DMS 273 treated with DMSO at 0.1 percent for 48 hours (cell line): ENCODE data around the gene SORCS2.

Experiments
- DNase-seq: peaks from one replicate; lab custom pipeline; 2025; lab: John Stamatoyannopoulos, UW

The SORCS2 gene

DNA sequence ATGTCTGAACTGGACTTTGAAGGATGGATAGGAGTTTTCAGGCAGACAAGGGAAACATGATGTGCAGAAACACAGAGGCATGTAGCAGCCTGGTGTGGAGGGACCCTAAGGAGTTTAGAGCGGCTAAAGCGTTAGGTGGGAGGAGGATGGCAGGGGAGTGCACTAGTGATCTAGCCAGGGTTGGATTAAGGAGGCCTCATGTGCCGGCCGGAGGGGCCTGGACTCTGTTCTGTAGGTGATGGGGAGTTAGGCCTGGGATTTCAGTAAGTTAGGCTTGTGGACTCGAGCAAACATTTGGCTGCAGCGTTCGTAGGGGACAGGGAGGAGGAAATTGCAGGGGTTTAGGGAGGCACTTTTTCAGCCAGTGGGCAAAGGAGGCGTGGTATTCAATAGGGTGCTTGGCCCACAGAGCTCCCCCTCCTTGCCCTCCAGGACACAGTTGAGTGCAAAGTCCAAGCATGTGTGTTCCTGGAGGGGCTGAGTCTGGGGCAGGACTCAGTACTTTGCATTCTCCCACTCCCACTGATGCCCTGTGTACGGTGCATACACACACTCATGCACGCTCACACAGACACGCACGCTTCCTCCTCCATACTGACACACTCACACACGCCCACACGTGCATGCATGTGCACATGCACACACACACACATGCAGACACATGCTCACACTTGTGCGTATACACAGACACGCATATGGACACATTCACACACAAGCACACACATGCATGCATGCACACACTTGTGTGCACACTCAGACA, 223.8 kb downstream of the SORCS2 start:
- no peak for DNase-seq

DNA sequence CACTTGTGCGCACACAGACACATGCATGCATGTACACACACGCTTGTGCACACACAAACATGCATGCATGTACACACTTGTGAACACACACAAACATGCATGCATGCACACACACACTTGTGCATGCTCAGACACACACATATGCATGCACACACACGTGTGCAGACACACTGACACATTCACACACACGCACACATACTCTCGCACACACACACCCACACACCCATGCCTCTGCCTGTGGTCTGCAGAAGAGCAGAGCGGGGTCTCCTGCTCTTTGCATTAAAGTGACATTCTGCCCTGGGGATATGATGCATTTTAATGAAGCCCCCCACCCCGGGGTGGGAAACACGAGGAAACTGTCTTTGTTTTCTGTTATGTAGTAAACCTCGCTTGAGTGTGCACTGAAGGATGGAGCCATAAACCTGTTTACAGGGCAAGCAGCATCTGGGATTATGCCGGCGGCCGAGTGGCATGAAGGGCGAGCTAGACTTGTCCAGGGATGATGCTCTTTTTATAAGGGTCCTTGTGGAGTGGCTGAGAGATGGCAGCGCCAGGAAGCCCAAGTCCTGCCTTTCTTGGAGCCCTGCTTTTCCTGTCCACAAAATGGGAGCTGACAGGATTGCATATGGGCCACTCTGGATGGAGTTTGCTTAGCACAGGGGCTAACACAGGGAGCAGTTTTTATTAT, 224.6 kb downstream of the SORCS2 start:
- no peak for DNase-seq

DNA sequence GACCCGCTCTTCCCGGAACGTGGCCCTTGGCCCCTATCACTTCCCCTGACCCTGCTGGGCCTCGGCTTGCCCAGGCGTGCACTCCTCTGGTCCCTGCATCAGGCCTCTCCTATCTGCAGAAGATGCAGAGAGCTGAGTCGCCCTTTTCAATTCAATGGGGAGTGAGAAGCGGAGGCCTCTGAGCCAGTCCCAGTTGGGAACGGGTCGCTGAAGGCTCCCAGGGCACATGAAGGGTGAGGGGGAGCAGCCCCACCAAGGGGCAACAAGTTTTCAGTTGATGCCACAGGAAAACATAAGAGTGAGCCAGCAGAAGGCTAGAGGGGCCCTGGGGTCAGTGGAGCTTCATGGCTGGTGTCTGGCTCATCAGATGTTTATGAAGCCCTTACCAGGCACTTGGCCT, 225.3 kb downstream of the SORCS2 start:
- DNase-seq: no peak

DNA sequence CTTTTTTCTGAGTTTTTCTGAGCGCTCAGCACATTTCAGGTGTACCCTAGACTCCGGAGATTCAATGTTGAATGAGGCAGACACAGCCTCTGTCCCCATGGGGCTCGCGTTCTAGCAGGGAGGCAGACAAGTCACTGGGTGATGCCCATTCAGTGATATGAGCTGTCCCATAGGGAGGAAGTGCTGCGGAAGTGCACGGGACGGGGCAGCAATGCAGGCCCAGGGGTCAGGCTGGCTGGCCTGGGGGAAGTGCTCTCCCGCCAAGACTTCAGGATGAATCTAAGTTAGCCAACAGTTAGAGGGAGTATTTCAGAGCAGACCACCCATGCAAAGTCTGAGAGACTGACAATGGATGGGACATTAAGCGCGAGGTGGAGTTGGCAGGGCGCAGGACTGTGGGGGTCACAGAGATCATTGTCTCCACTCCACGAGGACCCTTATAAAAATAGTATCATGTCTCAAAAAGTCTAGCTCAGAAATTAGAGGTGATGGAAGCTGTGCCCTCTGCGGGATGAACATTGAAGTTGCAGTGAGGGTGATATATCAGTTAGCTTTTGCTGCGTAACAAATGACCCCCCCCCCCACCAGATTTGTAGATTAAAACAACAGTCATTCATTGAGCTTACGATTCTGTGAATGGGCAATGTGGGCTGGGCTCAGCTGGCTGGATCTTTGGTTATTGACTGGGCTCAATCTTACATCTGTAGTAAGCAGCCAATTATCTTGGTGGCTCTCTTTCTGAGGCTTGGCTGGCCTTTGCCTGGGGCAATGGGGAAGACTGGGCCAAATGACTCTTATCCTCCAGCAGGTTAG, 226.0 kb downstream of the SORCS2 start:
- no peak for DNase-seq

DNA sequence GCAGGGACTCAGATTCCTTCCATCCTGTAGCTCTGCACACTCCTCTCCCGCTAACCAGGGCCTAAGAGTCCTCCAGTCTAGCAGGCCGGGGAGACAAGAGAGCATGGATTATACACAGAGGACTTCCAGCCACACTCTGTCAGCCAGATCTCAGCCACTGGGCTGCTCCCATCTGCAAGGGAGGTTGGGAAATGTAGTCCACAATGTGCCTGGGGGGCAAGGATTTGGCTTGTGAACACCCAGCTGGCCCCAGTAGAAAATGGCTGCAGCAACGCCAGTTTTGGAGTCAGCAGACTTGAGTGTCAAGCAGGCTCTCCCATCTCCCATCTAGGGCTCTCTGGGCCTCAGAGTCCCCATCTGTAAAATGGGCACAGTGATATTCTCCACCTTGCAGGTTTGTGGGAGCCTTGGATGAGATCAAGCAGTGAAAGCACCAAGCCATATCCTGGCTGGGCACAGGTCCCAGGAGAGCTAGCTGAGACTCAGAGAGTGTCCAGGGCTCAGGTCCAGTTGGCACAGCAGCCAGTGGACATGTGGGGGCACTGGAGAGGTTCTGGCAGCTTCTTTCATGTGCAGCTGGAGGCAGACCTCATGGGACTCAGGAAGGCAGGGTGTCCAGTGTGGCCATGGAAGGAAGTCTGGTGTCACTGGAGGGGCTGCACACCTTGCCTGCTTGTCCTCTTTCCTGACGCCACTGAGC, 227.8 kb downstream of the SORCS2 start:
- no peak for DNase-seq

DNA sequence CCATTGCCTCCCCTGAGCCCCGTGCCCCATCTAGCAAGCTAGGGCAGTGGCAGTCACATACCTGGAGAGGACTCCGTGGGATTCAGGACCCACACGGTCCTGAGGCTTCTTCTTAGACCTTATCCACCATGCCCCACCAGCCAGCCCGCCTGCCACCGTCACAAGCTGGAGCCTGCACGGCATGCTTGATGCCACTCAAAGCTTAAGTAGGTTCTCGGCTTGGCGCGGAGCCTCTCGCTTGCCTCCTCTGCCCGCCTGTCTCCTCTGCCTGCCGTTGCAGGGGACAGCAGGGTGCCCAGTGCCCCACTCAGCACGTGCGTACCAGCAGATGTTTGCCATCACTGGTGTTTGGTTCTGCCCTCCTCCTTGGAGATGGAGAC, 228.3 kb downstream of the SORCS2 start:
- DNase-seq: no peak

DNA sequence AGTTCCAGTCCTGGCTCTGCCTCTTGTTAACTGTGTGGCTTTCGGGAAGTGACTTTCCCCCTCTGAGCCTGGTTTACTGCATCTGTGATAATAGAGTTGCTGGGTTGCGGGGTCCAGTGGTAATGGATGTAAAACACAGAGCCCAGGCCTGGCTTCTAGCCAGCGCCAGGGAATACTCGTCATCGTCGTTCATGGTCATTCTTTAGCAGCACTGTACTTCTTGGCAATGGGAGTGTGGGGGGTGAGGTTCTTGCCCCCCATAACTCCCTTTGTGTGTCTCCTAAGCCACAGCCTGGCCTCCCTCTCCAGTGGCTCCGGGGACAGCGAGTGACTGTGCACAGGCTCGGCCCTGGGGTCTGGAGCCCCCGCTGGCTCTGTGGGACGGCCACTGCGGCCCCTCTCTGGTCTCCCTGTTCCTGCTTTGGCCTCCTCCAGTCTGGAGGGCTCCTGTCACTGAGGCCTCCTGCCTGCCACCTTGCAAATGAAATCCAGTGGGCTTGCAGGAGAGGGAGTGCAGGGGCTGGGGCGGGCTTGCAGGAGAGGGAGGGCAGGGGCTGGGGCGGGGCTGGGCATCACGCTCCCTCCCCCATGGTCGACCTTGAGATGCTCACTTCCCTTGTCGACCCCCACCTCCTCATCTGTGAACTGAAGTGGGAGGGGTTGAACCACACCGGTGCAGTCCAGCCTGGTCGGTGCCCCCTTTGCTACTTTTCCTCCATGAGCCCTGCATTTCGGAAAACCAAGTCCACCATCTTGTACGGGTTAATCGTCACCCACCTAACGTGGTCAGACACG, 229.2 kb downstream of the SORCS2 start:
- no peak for DNase-seq

DNA sequence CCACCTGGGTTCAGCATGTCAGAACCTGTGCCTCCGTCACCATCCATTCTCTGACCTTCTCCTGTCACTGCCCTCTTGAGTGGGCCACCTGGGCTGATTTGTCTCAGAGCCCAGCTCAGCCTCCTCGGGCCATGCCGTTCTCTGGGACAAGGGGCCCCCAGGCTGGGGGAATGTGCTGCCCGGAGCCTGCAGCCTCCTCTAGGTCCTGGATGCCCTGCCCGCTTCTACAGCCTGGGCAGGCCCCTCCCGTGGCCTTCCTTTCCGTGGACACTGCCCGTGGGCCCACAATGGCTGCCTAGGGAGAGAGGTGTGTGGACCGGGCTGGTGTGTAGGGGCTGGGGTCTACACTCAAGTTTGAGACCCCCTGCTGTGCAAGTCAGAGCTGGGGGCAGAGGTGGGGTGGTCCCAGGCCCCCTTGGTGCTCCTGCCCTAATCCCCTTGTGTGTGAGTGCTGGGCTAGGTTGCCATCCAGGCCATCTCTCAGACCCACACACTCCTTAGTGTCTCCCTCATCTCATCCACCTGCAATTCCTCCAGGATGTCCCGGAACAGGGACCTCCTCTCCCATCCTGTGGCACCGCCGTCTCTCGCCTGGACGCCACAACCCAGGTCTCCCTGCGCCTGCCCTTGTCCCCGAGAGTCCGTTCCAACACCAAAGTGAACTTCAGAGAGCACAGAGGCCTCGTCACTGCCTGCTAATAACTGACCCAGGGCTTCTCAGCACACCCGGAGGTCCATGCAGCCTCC, 230.0 kb downstream of the SORCS2 start:
- no peak for DNase-seq

DNA sequence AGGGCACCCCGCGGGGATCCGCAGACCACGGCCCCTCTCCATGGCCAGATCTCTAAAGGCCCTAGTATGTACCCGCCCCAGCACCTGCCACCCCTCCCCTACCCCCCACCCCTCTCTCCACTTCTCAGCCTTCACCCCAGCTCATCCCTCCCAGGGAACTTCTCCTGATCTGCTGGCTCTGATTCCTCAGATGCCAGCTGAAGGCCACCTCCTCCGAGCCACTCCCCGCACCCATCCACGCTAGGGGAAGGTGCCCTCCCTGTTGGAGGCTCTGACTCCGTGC, 230.5 kb downstream of the SORCS2 start:
- no peak for DNase-seq

DNA sequence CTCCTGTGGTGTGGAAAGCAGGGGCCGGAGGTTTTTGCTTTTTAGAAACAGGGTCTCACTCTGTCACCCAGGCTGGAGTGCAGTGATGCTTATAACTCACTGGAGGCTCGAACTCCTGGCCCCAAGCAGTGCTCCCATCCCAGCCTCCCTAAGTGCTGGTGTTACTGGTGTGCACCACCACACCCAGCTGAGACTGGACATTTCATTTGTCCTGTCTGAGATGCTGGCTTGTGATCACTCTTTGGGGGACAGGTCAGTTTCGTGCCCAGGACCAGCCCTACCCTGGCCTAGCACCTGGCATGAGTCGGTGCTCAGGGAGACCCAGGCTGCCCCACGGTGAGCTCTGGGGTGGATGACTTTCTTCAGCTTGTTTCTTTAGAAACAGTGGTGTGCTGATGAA, 231.1 kb downstream of the SORCS2 start:
- no peak for DNase-seq

DNA sequence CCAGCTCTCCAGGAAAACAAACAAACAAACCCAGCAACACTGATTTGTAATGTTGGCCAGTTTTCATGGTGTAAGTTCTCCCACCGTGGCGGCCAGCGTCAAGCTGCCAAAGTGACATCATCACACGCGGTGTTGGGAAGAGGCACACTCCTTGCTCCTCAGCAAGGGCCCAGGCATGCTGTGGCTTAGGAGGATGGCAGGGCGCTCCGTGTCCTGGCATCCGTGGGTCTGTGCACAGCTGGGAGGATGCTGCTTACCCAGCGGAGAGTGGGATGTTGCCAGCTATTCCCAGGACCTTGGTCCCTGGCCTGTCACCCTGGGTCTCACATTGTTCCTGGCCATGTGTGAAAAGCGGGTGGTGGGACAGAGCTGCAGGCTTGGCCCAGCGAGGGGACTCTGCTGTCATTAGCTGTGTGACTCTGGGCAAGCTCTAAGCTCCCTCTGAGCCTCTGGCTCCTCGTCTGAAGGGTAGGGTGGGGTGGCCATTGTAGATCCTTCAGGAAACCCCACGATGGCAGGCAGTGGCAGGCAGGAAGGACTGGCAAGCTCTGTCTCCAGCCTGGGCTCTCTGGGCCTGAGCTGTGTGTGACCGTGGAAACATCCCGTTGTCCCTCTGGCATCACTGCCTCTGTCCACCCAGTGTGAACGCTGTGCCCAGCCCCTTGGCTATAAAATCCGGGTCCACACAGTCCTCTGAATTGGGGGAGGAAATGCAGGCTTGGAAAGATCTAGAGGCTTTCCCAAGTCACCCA, 231.6 kb downstream of the SORCS2 start:
- no peak for DNase-seq

DNA sequence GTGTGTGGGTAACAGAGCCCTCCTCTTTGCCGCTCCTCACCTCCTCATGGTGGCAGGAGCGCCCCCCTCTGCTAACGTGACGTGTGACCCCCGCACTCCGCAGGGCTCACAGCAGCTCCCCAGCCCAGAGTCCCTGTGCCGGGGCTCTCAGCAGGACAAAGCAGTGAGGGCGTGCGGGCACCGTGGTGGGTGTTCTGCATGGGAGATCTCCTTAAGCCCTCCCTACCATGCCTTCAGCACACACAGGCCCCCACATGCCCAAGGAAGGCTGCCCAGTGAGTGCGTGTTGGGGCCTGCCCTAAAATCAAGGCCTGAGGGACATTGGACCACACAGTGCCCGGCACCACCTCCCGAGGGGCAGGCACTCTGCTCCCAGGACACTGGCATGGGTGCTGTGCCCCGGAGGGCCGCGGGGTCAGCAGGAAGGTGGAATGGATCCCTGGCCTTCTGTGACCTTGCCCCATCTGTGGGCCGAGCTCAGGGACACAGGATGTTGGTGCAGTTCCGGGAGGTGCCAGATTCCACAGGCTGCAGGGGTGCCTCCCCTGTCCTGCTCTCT, 232.3 kb downstream of the SORCS2 start:
- no peak for DNase-seq

DNA sequence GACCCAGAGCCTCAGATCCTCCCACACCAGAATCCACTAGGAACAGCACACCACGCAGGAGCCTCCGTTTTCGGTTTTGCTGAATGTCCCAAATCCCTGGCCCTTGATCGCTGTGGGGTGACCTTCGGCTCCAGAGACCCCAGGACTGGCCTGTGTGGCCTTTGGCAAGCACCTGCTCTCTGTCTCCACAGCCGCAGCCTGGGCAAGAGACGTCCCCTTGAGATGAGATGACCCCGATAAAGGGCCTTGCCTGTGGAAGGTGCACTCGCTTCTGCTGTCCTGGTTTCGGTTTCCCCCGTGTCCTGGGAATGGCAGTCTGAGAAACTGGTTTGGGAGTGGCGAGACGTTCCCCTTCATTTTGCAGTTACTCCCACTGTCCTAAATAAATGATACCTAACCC, 232.8 kb downstream of the SORCS2 start:
- no peak for DNase-seq

DNA sequence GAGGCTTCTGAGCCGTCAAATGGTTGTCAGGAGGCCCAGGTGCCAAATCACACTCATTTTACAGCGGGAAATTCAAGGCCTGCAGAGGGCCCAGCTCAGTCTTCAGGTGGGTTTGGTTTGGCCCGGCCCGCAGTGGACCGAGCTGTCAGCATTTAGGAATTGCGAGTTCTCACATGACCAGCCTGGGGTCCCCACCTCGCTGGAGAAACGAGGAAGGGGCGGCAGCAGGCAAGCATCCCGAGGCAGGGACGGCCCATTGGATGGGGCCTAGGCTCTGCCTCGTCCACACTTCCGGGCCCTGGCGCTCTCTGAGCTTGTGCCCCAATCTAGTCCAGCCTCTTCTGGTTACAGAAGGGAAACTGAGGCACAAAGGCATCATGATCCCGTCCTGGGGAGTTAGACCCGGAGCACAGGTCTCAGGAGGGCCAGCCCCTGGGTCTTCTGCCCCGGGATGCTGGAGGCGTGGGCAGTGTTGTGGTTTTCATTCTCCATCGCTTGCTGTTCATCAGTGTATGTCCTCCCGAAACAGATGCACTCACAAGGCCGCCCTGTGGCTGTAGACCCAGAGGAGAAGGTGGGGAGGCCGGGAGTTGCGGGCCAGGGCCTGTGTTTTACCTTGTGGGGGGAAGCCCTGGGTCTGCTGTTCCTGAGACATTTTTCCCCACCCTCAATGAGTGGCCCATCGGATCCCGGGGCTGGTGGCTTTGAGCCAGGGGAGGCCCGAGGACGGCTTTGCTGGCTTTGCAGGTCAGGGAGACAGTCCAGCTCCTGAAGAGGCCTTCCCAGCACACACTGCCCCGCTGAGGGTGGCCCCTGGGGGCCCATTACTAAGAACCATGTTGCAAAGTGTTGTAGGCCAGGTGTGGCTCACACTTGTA, 233.5 kb downstream of the SORCS2 start:
- no peak for DNase-seq

DNA sequence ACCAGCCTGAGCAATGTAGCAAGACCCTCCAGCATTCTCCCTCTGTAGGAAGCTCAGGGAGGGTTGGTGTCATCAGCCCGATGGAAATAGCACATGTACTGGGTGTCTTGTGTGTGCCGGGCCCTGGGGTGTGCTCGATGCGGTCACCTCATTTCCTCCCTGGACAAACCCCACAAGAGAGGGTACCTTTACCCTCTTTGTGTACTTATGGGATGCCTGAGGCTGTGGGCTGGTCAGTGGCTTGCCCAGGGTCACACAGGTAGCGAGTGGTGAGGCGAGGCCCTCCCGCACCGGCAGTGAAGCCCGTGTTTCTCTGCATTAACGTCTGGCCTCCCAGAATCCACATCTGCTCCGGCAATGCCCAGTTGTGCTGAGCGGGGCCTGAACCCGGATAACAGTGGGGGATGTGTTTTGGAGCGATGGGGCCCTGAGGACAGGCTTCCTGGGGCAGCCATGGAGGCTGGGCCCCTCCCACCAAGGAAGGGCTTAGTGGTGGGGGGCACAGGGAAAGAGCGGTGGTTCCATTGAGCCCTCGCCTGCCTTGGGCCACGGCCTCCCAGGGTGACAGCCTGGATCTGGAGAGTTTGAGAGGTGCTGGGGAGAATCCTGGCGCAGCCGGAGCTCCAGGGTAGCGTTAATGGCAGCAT, 234.3 kb downstream of the SORCS2 start:
- no peak for DNase-seq

DNA sequence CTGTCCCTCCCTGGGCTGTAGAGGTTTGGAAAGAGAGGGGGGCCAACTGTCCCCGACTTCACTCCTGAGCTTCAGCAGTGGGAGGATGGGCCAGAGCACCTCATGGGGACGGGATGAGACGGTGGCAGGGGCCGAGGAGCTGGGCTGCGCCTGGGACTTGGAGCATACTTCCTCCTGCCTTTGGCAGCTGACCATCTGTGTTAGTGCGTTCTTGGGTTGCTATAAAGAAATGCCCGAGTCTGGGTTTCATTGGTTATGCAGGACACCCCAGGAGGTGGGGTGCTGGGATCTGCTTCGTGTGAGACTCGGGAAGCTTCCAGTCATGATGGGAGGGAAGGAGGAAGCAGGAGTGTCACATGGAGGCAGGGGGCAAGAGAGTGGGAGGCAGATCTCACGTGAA, 235.0 kb downstream of the SORCS2 start:
- no peak for DNase-seq

DNA sequence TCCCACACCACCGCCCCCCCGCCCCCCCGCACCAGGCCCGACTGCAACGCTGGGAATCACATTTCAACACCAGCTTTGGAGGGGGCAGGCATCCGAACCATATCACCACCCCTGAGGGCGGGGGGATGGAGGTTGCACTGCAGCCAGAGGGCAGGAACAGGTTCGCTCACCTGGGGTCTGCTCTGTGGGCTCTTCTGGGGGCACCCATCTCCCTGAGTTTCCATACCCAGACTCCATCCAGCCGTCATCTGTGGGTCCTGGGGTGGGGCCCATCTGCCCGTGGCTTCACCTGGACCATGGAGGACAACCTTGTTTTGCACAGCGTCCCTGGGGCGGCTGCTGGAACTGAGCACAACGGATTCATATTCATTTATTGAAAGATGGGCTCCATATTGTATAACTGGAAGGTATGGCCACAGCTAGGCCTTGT, 235.5 kb downstream of the SORCS2 start:
- DNase-seq: no peak

DNA sequence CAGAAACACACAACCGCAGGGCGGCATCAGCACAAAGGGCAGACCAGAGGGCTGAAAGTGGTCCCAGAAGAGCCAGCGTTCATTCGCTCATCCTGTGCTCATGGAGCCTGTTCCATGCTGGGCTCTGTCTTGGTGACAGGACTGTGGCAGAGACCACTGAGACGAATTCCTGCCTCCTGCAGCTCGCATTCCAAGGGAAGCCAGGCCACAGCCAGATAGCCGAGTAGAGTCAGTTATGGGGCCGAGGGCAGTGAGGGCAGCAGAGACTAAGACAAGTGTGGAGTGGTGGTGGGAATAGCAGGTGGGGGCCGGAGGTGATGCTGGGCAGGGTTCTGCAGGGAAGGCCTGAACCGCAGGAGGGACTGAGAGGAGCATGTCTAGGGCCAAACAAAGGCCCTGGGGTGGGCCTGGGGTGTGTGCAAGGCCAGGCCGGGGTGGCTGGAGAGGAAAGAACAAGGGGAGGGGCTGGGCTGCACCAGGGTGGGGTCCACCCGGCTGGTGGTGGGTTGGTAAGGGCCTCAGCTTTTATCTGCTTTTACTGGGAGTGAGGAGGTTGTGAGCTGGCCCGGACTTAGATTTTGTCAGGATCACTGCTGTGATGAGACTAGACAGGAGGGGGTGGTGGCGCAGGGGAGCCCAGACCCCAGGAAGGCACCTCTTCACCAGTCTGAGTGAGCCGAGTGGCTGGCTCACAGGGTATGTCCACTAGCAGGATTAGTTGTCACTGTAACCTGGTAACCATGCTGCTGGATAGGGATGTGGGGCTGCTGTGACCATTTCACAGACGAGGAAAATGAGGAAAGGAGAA, 236.1 kb downstream of the SORCS2 start:
- no peak for DNase-seq
